DND-41 (cell line): ENCODE measurements around the gene SPAG16.

ENCODE experiments used
- CTCF ChIP-seq: IDR thresholded peaks from 2 replicates; pipeline ENCODE4 v1.5.1; 2012; ENCODE audit warnings: borderline replicate concordance, low read length, moderate library complexity, mild to moderate bottlenecking; ENCODE audit not compliant: poor library complexity, severe bottlenecking; ENCODE audit errors: extremely low read depth
- EZH2 ChIP-seq: IDR thresholded peaks from 3 replicates; pipeline ENCODE4 v1.6.1; 2012; ENCODE audit warnings: borderline replicate concordance, low read depth, mild to moderate bottlenecking, moderate library complexity, low read length, inconsistent platforms; ENCODE audit not compliant: severe bottlenecking

- TF ChIP-seq CTCF (no peak), EZH2 (no peak)
Measured at GRCh38 chr2:213237787-213238186, 46.5 kb upstream of the SPAG16 start.
